RCC 7860 (cell line): ENCODE measurements around the gene DACT2.
"Not testable (repeated sequence)": the region's sequence is repeated elsewhere in the genome, so short reads cannot be mapped to it uniquely, and the experiment has no call there.

Source experiments
- DNase-seq: peaks from one replicate; pipeline ENCODE4 v3.0.0-alpha.2; 2015; ENCODE audit warnings: low spot score
- FAIRE-seq: peaks from 2 replicates; lab custom pipeline; 2012; peaks lifted over from hg19 to GRCh38; lab: Jason Lieb, UNC

DACT2 gene

GRCh38 chr6:168319279-168320111 is at the start of gene DACT2:
Gene DACT2, minus strand, starts transcription at chr6:168319777. Its CDS starts 144 bp downstream, at chr6:168319633.
- FAIRE-seq (no peak), DNase-seq (no peak)

DNA sequence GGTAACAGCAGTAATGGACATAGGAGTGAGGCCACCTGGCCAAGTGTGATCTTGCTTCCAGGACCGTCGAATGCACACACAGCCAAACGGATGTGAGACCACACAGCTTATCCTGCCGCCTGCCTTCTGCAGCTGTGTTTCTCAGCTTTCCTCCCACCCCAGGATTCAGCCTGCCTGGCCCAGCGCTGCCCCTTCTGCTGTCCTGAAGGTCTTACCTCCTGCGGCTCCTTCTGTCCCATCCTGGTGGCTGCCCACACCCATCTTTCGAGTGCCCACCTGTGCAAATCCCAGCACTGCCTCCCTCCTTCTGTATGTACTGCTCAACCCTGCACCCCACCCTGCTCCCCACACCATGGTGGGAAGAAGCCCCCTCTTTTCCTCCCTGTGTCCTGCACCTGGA is 49.4 kb upstream of the DACT2 start:
- FAIRE-seq (no peak), DNase-seq (no peak)

DNA sequence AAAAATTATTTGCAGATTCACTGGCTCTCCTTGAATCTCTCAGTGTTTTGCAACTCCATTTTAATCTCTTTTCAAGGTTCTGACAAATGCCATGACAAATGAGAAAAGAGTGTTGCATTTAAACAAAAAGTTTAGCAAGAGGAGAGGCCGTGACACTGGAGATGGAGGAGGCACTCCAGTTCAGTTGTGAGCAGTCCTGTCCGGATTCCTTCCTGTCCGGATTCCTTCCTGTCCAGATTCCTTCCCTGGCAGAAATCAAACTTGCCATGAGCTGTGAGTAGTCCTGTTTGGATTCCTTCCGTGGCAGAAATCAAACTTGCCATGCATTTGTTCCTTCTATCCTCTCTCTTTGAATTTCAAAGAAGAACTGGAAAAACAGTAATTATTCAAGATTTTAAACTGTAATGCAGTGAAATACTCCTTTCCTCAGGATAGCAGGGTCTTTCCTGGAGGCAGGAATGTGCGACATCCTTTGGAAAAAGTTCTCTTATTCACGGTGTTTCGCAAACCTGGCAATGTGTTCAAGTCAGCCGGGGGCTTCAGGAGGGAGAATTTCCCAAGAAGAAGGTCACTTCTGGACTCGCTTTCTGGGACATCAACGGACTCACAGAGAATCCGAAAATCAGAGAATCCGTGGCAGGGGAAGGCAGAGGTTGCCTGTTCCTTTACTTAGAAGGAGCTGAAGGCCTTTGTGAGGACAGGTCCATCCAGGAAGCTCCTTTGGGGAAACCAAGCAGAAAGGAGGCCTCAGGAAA is 48.7 kb upstream of the DACT2 start:
- FAIRE-seq: no peak
- no peak for DNase-seq

- DNase-seq: no peak
- FAIRE-seq: no peak
Observed at GRCh38 chr6:168367285-168367751, 47.7 kb upstream of the DACT2 start.

- no peak for FAIRE-seq
- no peak for DNase-seq
Observed at GRCh38 chr6:168366473-168366872, 46.9 kb upstream of the DACT2 start.

DNA sequence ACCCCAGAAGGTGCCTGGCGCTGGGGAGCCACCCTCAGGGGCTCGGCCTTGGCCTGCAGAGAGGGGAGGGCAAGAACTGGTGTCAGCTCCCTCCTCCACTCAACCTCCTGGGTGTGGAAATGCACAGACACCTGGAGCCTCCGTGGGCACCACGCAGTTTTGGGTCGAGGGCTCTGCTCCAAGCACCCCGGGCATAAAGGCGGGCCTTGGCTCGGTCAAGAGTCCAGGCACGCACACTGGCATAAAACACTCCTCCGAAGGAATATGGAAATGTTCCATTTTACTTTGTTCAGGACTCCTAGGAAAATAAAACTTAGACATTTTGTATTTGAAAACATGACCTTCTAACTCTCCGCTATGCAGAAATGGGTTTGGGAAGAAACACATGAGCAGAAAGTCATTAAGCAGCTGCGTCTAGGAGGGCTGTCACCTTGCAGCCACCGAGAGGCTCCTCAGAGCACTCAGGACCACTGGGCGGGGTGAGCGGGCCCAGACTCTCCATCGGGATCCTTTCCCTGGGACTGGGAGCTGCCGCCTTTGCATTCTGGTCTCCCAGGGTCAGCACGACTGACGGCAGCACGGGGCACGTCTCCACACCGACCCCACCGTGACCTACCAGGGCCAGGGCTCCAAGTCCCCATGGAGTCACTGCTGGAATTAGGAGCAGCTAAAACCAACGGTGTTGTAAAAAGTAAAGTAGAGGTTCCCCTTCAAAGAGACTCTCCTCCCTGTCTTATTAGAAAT is 46.0 kb upstream of the DACT2 start:
- FAIRE-seq: no peak
- DNase-seq: no peak

DNA sequence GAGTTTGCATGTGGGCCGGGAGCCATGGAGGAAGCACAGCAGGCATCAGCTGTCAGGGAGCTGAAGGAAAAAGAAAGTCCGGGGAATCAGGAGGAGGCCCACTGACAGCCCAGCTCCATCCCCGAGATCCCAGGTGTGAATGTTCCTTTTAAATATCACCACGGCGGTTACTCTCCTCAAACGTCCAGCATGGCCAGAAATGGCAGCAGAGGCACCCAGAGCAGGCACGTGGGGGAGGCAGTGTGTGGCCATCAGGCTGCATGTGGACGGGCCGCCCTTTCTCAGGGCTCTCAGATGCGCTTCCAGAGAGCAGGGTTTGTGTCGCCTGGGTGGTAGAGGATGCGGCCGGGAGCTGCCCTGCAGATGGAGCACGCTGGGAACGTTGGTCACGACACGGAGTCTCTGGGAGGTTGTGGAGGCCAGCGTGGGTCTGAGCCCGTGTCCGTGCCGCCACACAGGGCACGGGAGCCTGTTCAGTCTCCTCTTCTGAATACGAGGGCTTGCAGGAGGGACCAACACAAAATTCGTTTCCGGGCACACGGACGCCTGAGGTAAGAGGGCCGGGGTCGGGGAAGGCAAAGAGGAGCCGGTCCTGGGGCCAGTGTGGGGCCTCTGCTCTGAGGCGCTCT is 45.3 kb upstream of the DACT2 start:
- no peak for FAIRE-seq
- no peak for DNase-seq

DNA sequence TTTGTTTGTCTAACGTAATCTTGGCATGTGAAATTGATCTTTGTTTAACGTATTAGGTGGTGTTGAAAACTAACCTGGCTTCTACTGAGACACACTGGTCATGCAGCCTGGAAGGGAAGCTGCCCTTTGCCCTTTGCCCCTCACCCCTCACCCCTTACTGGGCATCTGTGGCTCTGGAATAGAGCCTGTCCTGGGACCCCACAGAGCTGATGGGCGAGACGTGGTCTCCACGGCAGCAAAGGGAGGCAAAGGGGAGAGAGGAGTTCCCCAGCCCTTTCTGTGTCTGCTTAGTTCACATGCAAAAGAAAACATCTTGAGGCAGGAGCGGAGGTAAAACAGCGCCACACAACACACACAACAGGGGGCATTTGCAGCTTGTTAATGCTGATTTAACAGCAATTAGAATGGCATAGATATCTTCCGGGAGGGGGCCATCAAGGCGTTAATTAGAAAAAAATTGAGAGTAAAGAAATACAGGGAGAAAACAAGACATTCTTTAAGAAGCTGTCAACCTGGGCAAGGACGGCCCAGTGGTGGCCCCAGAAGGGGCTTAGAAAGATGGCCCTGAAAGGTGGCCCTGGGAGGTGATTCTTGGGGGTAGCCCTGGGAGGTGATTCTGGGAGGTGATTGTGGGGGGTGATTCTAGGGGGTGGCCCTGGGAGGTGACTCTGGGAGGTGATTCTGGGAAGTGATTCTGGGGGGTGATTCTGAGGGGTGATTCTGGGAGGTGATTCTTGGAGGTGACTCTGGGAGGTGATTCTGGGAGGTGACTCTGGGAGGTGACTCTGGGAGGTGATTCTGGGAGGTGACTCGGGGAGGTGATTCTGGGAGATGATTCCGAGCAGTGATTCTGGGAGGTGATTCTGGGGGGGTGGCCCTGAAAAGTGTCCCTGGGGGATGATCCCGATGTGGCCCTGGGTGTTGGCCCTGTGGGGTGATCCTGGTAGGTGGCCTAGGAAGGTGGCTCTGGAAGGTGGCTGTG is 44.5 kb upstream of the DACT2 start:
- FAIRE-seq (no peak), DNase-seq (no peak)

DNA sequence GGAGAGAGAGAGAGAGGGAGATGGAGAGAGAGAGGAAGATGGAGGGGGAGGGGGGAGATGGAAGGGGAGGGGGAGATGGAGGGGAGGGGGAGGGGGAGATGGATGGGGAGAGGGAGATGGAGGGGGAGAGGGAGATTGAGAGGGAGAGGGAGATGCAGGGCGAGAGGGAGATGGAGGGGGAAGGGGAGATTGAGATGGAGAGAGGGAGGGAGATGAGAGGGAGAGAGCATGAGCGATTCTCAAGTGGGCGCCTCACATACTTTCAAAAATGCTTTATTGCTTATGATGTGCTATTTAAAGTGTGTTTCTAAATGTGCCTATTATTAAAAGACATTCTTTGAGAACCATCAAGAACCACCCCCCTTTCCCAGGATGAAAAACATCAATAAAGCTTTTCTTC is 43.7 kb upstream of the DACT2 start:
- FAIRE-seq (no peak), DNase-seq (no peak)

DNA sequence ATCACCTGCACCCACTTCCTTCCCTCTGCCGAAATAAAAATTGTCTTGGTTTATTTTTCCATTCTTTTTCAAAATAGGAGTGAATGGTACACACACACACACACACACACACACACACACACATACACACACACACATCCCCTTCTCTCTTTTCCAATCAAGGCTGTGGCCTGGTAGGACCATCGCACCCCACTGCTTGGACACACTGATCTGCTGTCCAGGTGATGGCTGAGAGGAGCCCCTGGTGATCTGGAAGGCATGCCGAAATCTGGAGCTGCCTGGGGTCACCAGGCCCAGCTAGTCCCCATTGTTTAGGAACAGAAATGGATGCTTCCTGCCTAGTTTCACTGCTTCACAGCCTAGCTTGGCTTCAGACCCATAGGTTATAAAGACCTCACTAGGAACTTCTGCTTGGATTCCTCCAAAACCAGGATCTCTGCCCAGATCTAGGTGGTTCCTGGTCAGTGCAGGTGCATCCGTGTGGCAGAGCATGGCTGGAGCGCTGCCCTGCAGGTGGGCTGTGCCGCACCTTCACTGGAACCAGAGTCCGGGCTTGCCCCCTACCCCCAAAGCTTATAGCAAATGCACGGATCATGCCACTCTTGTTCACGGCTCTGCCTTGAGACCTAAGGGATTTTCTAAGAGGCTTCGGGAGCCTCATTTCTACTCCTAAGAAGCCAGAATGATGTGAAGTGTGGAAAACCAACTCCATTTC is 42.9 kb upstream of the DACT2 start:
- FAIRE-seq: no peak

DNA sequence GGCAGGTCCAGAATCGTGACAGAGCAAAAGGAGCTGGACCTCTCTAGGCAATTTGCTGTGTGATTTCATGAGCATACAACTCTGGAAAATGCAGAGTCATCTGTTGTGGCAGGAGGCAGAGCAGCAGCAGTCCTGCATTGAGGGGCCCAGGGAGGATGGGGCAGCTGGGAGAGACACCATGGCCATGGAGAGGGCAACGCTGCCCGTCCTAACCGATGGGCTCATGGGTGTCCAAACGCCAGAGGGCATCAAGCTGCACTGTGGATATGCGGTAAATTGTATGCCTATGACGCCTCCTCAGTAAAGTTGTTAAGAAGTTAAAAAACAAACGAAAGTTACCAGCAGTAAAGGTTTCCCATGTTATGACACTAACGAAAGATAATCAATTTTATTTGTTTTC is 42.2 kb upstream of the DACT2 start:
- DNase-seq (no peak), FAIRE-seq (no peak)

More for the DNA sequence above, 42.9 kb upstream of the DACT2 start:
- no peak for DNase-seq

GRCh38 chr6:168359794-168360193 is 40.2 kb upstream of the DACT2 start:
- DNase-seq: no peak
- no peak for FAIRE-seq

DNA sequence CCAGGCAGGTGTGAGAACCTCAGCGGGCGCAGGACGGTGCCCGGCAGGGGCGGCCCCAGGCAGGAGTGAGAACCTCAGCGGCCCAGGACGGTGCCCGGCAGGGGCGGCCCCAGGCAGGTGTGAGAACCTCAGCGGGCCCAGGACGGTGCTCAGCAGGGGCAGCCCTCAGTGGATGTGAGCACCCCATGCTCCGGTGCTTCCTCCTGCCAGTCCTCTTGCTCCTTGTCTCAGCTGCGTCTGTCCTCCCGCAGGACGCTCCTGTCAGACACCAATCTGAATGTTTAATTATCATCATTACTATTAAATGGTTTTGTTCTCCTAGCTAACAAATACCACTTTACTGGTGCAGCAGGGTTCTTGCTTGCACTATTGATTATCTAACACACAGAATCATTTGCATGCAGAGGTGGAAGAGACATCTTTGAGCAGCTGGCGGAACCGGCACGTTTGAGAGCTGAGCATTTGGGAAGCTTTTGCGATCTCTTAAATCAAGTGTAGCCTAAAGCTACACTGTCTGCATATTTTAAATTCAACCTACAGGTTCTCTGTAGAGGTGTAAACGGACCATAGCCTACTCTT is 39.4 kb upstream of the DACT2 start:
- no peak for DNase-seq
- FAIRE-seq: no peak

- not testable (repeated sequence) for DNase-seq, FAIRE-seq
Observed at GRCh38 chr6:168356872-168357271, 37.3 kb upstream of the DACT2 start.

DNA sequence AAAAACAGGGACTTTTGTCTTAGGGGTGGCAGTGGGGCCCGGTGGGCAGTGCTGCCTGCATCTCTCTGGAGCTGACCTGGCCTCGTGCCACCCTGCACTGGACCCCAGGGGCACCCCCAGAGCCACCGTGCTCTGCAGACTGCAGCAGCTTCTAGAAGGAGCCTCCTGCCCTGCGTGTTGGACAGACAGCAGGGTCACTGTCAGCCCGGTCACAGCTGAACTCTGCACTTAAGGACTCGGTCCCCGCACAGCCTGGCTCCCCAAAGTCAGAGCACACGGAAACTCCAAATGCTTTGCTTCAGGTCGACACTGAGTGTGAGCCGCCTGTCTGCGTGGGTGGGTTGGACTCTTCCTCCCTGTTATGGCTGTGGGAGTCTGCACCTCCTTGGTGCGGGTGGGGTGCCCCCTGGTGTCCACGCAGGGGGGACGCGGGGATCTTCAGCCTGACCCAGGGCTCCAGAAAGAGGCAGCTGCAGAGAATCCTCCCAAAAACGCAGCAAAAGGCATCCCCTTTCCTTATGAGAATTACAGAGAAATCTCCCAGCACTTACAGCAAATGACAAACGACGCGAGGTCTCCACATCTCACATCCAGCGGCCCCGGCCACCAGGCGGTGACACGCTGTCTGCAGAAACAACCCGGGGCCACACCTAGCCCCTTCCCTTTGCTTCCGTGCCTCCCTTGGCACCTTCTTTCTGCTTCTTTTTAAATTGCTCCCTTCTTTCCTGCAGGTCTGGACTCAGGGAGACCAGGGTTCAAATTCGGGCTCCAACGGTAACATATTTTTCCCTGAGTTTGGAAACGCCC is 36.3 kb upstream of the DACT2 start:
- no peak for DNase-seq

GRCh38 chr6:168354338-168354737 is 34.8 kb upstream of the DACT2 start:
- FAIRE-seq (no peak), DNase-seq (no peak)

More for the DNA sequence above, 36.3 kb upstream of the DACT2 start:
- FAIRE-seq: no peak

DNA sequence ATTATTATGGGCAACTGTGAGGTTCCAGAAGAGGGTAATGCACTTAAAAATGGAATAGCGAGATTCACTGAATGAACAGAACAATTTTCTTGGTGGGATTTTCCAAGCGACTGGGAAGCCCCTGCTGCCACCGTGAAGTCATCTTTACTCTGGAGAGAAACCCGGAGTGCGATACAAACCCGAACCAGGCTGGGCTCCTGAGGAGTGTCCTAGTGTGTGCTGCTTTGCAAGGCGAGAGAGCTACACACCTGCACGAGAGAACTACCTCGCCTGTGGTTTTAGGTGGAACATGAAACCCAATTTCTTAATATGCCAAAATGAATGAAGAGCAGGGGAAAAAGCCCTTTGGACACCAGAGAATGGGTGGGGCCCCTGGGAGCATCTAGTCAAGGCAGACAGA is 33.5 kb upstream of the DACT2 start:
- DNase-seq: no peak
- FAIRE-seq: no peak

GRCh38 chr6:168352096-168352495 is 32.5 kb upstream of the DACT2 start:
- FAIRE-seq: no peak

More at GRCh38 chr6:168352096-168352495, 32.5 kb upstream of the DACT2 start:
- DNase-seq: no peak
